Pancreas (tissue), 10 donors: ENCODE results near the gene RASGRF1. TPM values are rescaled to one million over a fixed set of nuclear protein-coding genes. Genes with fewer than 3 reads are reported as not detected.

Source experiments
- ATAC-seq, 4 donors: fragments of 200-7000 bp; cut with Tn5 transposase; one replicate each; pipeline versions ENCODE4 v1.8.0 to v1.9.1; 2020; ENCODE audit warnings: mild to moderate bottlenecking in 4 of 4, moderate library complexity in 4 of 4
- DNase-seq, 6 donors: peaks; one replicate each; pipeline ENCODE4 v3.0.0-alpha.2; 2020
- FAIRE-seq: peaks from 2 replicates; lab custom pipeline; 2012; peaks lifted over from hg19 to GRCh38; lab: Jason Lieb, UNC
- H3K27ac ChIP-seq, 4 donors: fragments of 200-600 bp; sonication (generic); 1 replicate in 3 of 4; 2 replicates in 1 of 4; pipeline versions ENCODE4 v1.5.0 to v1.8.0; 2020
- H3K27me3 ChIP-seq, 4 donors: fragments of 200-600 bp; one replicate each; pipeline ENCODE4 v1.8.0; 2021
- H3K36me3 ChIP-seq, 3 donors: fragments of 200-600 bp; sonication (generic) in 1 of 3; one replicate each; pipeline versions ENCODE4 v1.5.0 to v1.8.0; 2020 to 2021
- H3K4me1 ChIP-seq, 3 donors: fragments of 200-600 bp; one replicate each; pipeline ENCODE4 v1.8.0; 2021
- H3K4me3 ChIP-seq, 4 donors: fragments of 200-600 bp; sonication (generic) in 2 of 4; one replicate each; pipeline versions ENCODE4 v1.5.0 to v1.8.0; 2020 to 2021
- H3K9me3 ChIP-seq, 4 donors: fragments of 200-600 bp; one replicate each; pipeline ENCODE4 v1.8.0; 2021
- WGBS, 2 donors: extraction: QIAGEN DNeasy Blood & Tissue Kit; methylation state at CpG; one replicate each; pipeline ENCODE4 v1.1.7; 2013; 5-methylcytosine and 5-hydroxymethylcytosine counted together
- intact Hi-C, 3 donors: fragments of 100-400 bp; cut with DNase I; formaldehyde crosslinking; loops; one replicate each; pipeline versions ENCODE4 v1.11.1 to v1.14.2; 2022
- polyA plus RNA-seq, 2 donors: library from polyadenylated mRNA; stranded (reverse); fragments of 200-250 nt; gene quantifications; one replicate each; pipeline ENCODE4 v1.2.3, GENCODE V29; 2013
- total RNA-seq, 6 donors: library from RNA; stranded (reverse); fragmentation: NEBNext Ultra II Directional in 4 of 6; extraction: Animal tissue kit (Norgen Biotek cat#: 25700) in 4 of 6; gene quantifications; one replicate each; pipeline versions ENCODE4 v1.2.1 to v1.2.4, GENCODE V29; 2021 to 2023
- TF ChIP-seq, protein P1 (sequence below), 4 donors: fragments of 200-600 bp; sonication (generic) in 3 of 4; IDR thresholded peaks; one replicate each; pipeline versions ENCODE4 v1.5.0 to v1.8.0; 2021; ENCODE audit warnings: antibody characterized with exemption in 4 of 4
- donor health status: healthy with polysubstance abuse.
- donor health status: DM: no; HTN: no; CAD: no; lungs with moderate emphysema.
- donor health status: DM: no; HTN: no; CAD: no.
- donor health status: control.
- donor health status: control.
- donor health status: Bipolar disorder and iron deficiency.
- donor health status: DM: yes; HTN: yes; CAD: no.
- donor health status: DM: no; HTN: no; CAD: no.
- donor health status: DM: no; HTN: no; CAD: no.
- donor health status: DM: yes; HTN: yes; CAD: no.

Gene RASGRF1
- total and polyA plus RNA-seq, 8 donors: 0.35 to 8.4 (median 2.1) TPM

- DNase-seq: no peak
- WGBS, 2 donors: 84 to 93% methylated on average over 10 of the region's 10 CpGs
- H3K4me1 ChIP-seq: no peaks in the 10 kb centered on the region
- intact Hi-C loops: loop anchor here in 1 of 3 donors (5.0 kb wide), 1 partner anchor 65 kb away; no protein-coding TSS in a partner anchor
- H3K27ac ChIP-seq: no peak overlapping the region
- TF ChIP-seq, protein P1, sequence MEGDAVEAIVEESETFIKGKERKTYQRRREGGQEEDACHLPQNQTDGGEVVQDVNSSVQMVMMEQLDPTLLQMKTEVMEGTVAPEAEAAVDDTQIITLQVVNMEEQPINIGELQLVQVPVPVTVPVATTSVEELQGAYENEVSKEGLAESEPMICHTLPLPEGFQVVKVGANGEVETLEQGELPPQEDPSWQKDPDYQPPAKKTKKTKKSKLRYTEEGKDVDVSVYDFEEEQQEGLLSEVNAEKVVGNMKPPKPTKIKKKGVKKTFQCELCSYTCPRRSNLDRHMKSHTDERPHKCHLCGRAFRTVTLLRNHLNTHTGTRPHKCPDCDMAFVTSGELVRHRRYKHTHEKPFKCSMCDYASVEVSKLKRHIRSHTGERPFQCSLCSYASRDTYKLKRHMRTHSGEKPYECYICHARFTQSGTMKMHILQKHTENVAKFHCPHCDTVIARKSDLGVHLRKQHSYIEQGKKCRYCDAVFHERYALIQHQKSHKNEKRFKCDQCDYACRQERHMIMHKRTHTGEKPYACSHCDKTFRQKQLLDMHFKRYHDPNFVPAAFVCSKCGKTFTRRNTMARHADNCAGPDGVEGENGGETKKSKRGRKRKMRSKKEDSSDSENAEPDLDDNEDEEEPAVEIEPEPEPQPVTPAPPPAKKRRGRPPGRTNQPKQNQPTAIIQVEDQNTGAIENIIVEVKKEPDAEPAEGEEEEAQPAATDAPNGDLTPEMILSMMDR (IDR thresholded peaks at IDR 0.05): no peak
- H3K9me3 ChIP-seq: no peaks in the 10 kb centered on the region
- no peak overlapping the region for H3K4me3 ChIP-seq
- H3K27me3 ChIP-seq: no peaks in the 10 kb centered on the region
- no peak for ATAC-seq
- FAIRE-seq: no peak
- no peaks in the 10 kb centered on the region for H3K36me3 ChIP-seq
These were observed 112.8 kb downstream of the RASGRF1 start for GRCh38 chr15:78977591-78978347.

GRCh38 chr15:78977091-78977571 lies 113.4 kb downstream of the RASGRF1 start:
- WGBS, 2 donors: 62 to 85% methylated on average over 4 of the region's 4 CpGs
- ATAC-seq: peak in 2 of 4 donors; percentile 38 to 57

DNA sequence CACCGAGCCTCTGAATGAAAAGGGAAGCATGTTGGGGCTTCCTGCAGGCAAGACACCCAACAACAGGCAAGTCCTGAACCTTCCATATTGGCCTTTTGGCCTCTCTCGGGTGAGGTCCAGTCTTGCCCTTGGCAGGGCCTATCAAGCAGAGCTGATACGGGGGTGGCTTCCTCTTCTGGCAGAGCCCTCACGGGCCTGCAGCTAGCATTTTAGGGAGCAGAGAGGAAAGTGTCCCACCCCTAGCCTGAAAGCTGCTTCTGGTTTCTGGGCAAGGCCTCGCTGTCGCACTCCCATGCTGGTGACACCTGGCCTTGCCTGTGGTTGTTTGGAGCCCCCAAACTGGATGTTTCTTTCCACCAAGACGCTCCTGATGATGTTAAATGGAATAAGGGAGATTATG lies 113.9 kb downstream of the RASGRF1 start:
- FAIRE-seq: no peak
- no peaks in the 10 kb centered on the region for H3K36me3 ChIP-seq
- no peaks in the 10 kb centered on the region for H3K9me3 ChIP-seq
- TF ChIP-seq, protein P1 (IDR thresholded peaks at IDR 0.05): no peak
- DNase-seq: no peak
- H3K4me3 ChIP-seq: no peak overlapping the region
- H3K27me3 ChIP-seq: no peaks in the 10 kb centered on the region
- no peaks in the 10 kb centered on the region for H3K4me1 ChIP-seq
- WGBS, 2 donors: 88 to 90% methylated on average over 7 of the region's 7 CpGs
- peak overlapping the region in 1 of 4 donors; percentile 46 for H3K27ac ChIP-seq
- intact Hi-C loops: loop anchor here in 1 of 3 donors (5.0 kb wide), 1 partner anchor 64 kb away; no protein-coding TSS in a partner anchor
- peak in 1 of 4 donors; percentile 6 for ATAC-seq

More at GRCh38 chr15:78977091-78977571, 113.4 kb downstream of the RASGRF1 start:
- H3K4me3 ChIP-seq: no peak overlapping the region
- FAIRE-seq: no peak
- intact Hi-C loops: loop anchor here in 1 of 3 donors (5.0 kb wide), 1 partner anchor 65 kb away; no protein-coding TSS in a partner anchor
- H3K36me3 ChIP-seq: no peaks in the 10 kb centered on the region
- no peaks in the 10 kb centered on the region for H3K27me3 ChIP-seq
- no peaks in the 10 kb centered on the region for H3K9me3 ChIP-seq
- H3K27ac ChIP-seq: peak overlapping the region in 1 of 4 donors; percentile 46
- DNase-seq: peak in 1 of 6 donors; percentile 40
- TF ChIP-seq, protein P1 (IDR thresholded peaks at IDR 0.05): no peak
- H3K4me1 ChIP-seq: no peaks in the 10 kb centered on the region

DNA sequence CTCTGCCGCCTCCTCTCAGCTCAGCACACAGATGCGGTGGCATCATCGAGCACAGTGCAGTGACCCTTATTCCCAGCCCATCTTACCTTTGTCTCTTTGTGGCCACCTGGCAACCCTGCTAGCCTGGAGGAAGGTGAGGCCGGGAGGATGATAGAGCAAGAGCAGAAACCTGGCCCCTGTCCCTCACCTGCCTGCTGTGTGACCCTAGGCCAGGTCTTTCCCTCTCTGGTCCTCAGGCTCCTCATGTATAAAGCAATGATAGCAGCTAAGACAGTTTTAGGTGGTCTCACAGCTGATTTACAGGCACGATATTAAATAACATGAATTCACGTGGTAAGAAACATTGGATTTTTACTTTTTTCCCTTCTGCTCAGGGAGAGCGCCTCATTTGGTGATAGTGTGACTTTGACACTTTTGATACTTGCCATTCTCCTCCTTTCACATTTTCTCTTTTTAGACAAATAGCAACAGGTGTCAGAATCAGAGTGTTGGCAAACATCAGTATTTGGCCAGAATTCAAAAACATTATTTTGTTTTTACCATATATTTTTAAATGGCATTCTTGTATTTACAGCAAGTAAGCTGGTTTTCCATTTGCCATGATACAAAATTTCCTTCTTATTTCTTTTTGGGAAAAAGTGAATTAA lies 116.2 kb downstream of the RASGRF1 start:
- H3K4me1 ChIP-seq: peaks cover 0 to 7% (median 7%) of the 10 kb centered on the region in 3 donors
- no peak for ATAC-seq
- intact Hi-C loops: no loop called here
- no peak for DNase-seq
- H3K9me3 ChIP-seq: no peaks in the 10 kb centered on the region
- H3K4me3 ChIP-seq: no peak overlapping the region
- no peaks in the 10 kb centered on the region for H3K27me3 ChIP-seq
- no peak overlapping the region for H3K27ac ChIP-seq
- WGBS, 2 donors: 92 to 94% methylated on average over 7 of the region's 7 CpGs
- TF ChIP-seq, protein P1 (IDR thresholded peaks at IDR 0.05): no peak
- FAIRE-seq: no peak
- no peaks in the 10 kb centered on the region for H3K36me3 ChIP-seq
